Suprapubic skin (tissue), 4 donors: ENCODE results near the gene UQCRHL. TPM values are rescaled to one million over a fixed set of nuclear protein-coding genes. Genes with fewer than 3 reads are reported as not detected.

Experiments used
- DNase-seq, 2 donors: peaks; one replicate each; pipeline ENCODE4 v3.0.0-alpha.2; 2019; ENCODE audit warnings: low spot score in 2 of 2
- H3K27ac ChIP-seq: fragments of 200-600 bp; sonication (generic); one replicate; pipeline ENCODE4 v1.5.1; 2019
- H3K27me3 ChIP-seq: fragments of 200-600 bp; sonication (generic); one replicate; pipeline ENCODE4 v1.5.1; 2019
- H3K36me3 ChIP-seq: fragments of 200-600 bp; sonication (generic); one replicate; pipeline ENCODE4 v1.5.1; 2019
- H3K4me1 ChIP-seq: fragments of 200-600 bp; sonication (generic); one replicate; pipeline ENCODE4 v1.5.1; 2019
- H3K4me3 ChIP-seq: fragments of 200-600 bp; sonication (generic); one replicate; pipeline ENCODE4 v1.5.1; 2019; ENCODE audit warnings: mild to moderate bottlenecking
- H3K9me3 ChIP-seq: fragments of 200-600 bp; sonication (generic); one replicate; pipeline ENCODE4 v1.5.1; 2019
- CTCF ChIP-seq, 2 donors: fragments of 200-600 bp in 1 of 2; fragments of 450-650 bp in 1 of 2; sonication (generic) in 1 of 2; IDR thresholded peaks; one replicate each; pipeline ENCODE4 v1.5.1; 2016 to 2019; ENCODE audit warnings: antibody characterized with exemption in 2 of 2, mild to moderate bottlenecking in 1 of 2, moderate library complexity in 1 of 2
- EP300 ChIP-seq: sonication (generic); formaldehyde crosslinking; IDR thresholded peaks from one replicate; pipeline ENCODE4 v1.6.1; 2017; ENCODE audit warnings: antibody characterized with exemption
- POLR2A ChIP-seq, 2 donors: fragments of 450-650 bp; IDR thresholded peaks; one replicate each; pipeline ENCODE4 v1.6.1; 2017; ENCODE audit warnings: antibody characterized with exemption in 2 of 2, mild to moderate bottlenecking in 2 of 2, moderate library complexity in 2 of 2
- POLR2AphosphoS5 ChIP-seq, 3 donors: sonication (generic); formaldehyde crosslinking; IDR thresholded peaks; one replicate each; pipeline ENCODE4 v1.6.1; 2017; ENCODE audit warnings: antibody characterized with exemption in 3 of 3
- WGBS: methylation state at CpG from one replicate; pipeline ENCODE4 v1.1.5; 2018; 5-methylcytosine and 5-hydroxymethylcytosine counted together
- total RNA-seq, 4 donors: library from RNA; depleted of rRNA; stranded (reverse); fragments of >200 nt; gene quantifications; one replicate each; pipeline ENCODE4 v1.1.0, GENCODE V29; 2016

The UQCRHL gene
- total RNA-seq, 4 donors from 2014 or later, result 0.68 to 3.2 (median 1.3) TPM

- WGBS, result 7% methylated on average over 2 of the region's 2 CpGs
- H3K27ac ChIP-seq, result peak overlapping the region; percentile 99
- H3K36me3 ChIP-seq, result no peaks in the 10 kb centered on the region
- DNase-seq, result no peak
- H3K9me3 ChIP-seq, result no peaks in the 10 kb centered on the region
- peak overlapping the region; percentile 95 for H3K4me3 ChIP-seq
- H3K4me1 ChIP-seq, result peaks cover 54% of the 10 kb centered on the region
- TF ChIP-seq POLR2AphosphoS5 (IDR thresholded peaks at IDR 0.05) (no peak), EP300 (no peak), POLR2A (IDR thresholded peaks at IDR 0.05) (no peak), CTCF (IDR thresholded peaks at IDR 0.05) (no peak)
- no peaks in the 10 kb centered on the region for H3K27me3 ChIP-seq
These were observed 43.1 kb upstream of the UQCRHL start for GRCh38 chr1:15850471-15851001.

- DNase-seq, result peak in 1 of 2 donors; percentile 71
- Histone ChIP-seq H3K4me3 (peak overlapping the region; percentile 95), H3K9me3 (no peaks in the 10 kb centered on the region), H3K36me3 (no peaks in the 10 kb centered on the region), H3K27me3 (no peaks in the 10 kb centered on the region), H3K4me1 (peaks cover 61% of the 10 kb centered on the region), H3K27ac (peak overlapping the region; percentile 99)
- TF ChIP-seq EP300, result no peak
- no peak for TF ChIP-seq POLR2A (IDR thresholded peaks at IDR 0.05)
- TF ChIP-seq CTCF (IDR thresholded peaks at IDR 0.05), result no peak
- no peak for TF ChIP-seq POLR2AphosphoS5 (IDR thresholded peaks at IDR 0.05)
- 0% methylated on average over 16 of the region's 16 CpGs for WGBS
These were observed 42.4 kb upstream of the UQCRHL start for GRCh38 chr1:15849775-15850324.

- peak overlapping the region; percentile 95 for H3K4me3 ChIP-seq
- no peaks in the 10 kb centered on the region for H3K36me3 ChIP-seq
- H3K27me3 ChIP-seq, result no peaks in the 10 kb centered on the region
- peak overlapping the region; percentile 99 for H3K27ac ChIP-seq
- peak; percentile 90 to 92 for DNase-seq
- TF ChIP-seq POLR2AphosphoS5 (IDR thresholded peaks at IDR 0.05) (peak in 2 of 3 donors; percentile 30 to 90), POLR2A (IDR thresholded peaks at IDR 0.05) (peak; percentile 18 to 54), CTCF (IDR thresholded peaks at IDR 0.05) (no peak)
- H3K9me3 ChIP-seq, result no peaks in the 10 kb centered on the region
- H3K4me1 ChIP-seq, result peaks cover 68% of the 10 kb centered on the region
- WGBS, result 1% methylated on average over 44 of the region's 44 CpGs
These were observed 41.7 kb upstream of the UQCRHL start for GRCh38 chr1:15848929-15849774.

- H3K4me1 ChIP-seq, result peaks cover 76% of the 10 kb centered on the region
- peak overlapping the region; percentile 95 for H3K4me3 ChIP-seq
- TF ChIP-seq EP300 (no peak), CTCF (IDR thresholded peaks at IDR 0.05) (no peak), POLR2AphosphoS5 (IDR thresholded peaks at IDR 0.05) (no peak), POLR2A (IDR thresholded peaks at IDR 0.05) (no peak)
- WGBS, result under 1% methylated on average over 27 of the region's 104 CpGs
- DNase-seq, result peak; percentile 72 to 80
- no peaks in the 10 kb centered on the region for H3K36me3 ChIP-seq
- H3K9me3 ChIP-seq, result no peaks in the 10 kb centered on the region
- no peaks in the 10 kb centered on the region for H3K27me3 ChIP-seq
- H3K27ac ChIP-seq, result peak overlapping the region; percentile 99
These were observed 40.9 kb upstream of the UQCRHL start for GRCh38 chr1:15848143-15848928.

- H3K9me3 ChIP-seq, result no peaks in the 10 kb centered on the region
- H3K36me3 ChIP-seq, result no peaks in the 10 kb centered on the region
- WGBS, result no CpG with 5 or more reads among the region's 34 CpGs
- peak overlapping the region; percentile 99 for H3K27ac ChIP-seq
- no peak for DNase-seq
- peaks cover 71% of the 10 kb centered on the region for H3K4me1 ChIP-seq
- TF ChIP-seq POLR2A (IDR thresholded peaks at IDR 0.05) (peak in 1 of 2 donors; percentile 51), EP300 (no peak), CTCF (IDR thresholded peaks at IDR 0.05) (no peak), POLR2AphosphoS5 (IDR thresholded peaks at IDR 0.05) (no peak)
- H3K27me3 ChIP-seq, result no peaks in the 10 kb centered on the region
- peak overlapping the region; percentile 95 for H3K4me3 ChIP-seq
These were observed 40.4 kb upstream of the UQCRHL start for GRCh38 chr1:15847893-15848142.
